Upper lobe of left lung (tissue), 6 donors: ENCODE results near the gene KRTAP10-2. TPM values are rescaled to one million over a fixed set of nuclear protein-coding genes. Genes with fewer than 3 reads are reported as not detected.
A peak's percentile ranks its signal among the peaks of the same experiment; 100 is the strongest.

ENCODE experiments used
- ATAC-seq, 2 donors: fragments of 200-7000 bp; cut with Tn5 transposase; one replicate each; pipeline ENCODE4 v1.9.1; 2022; ENCODE audit warnings: mild to moderate bottlenecking in 2 of 2, moderate library complexity in 2 of 2; ENCODE audit not compliant: low FRiP score in 2 of 2
- DNase-seq, 2 donors: peaks; one replicate each; pipeline ENCODE4 v3.0.0-alpha.2; 2019 to 2020
- H3K27ac ChIP-seq, 4 donors: fragments of 200-600 bp; sonication (generic); one replicate each; pipeline ENCODE4 v1.5.1; 2016 to 2019
- H3K27me3 ChIP-seq, 4 donors: fragments of 200-600 bp; sonication (generic); one replicate each; pipeline ENCODE4 v1.5.1; 2017 to 2019
- H3K36me3 ChIP-seq, 4 donors: fragments of 200-600 bp; sonication (generic); one replicate each; pipeline ENCODE4 v1.5.1; 2016 to 2019
- H3K4me1 ChIP-seq, 4 donors: fragments of 200-600 bp; sonication (generic); one replicate each; pipeline ENCODE4 v1.5.1; 2018 to 2019
- H3K4me3 ChIP-seq, 4 donors: fragments of 200-600 bp; sonication (generic); one replicate each; pipeline ENCODE4 v1.5.1; 2017 to 2019; ENCODE audit warnings: mild to moderate bottlenecking in 2 of 4, moderate library complexity in 1 of 4
- H3K9me3 ChIP-seq, 4 donors: fragments of 200-600 bp; sonication (generic); one replicate each; pipeline ENCODE4 v1.5.1; 2018 to 2019
- EP300 ChIP-seq, 4 donors: sonication (generic); formaldehyde crosslinking; IDR thresholded peaks; one replicate each; pipeline ENCODE4 v1.5.1; 2017; ENCODE audit warnings: antibody characterized with exemption in 4 of 4, control low read depth in 2 of 4
- POLR2A ChIP-seq, 4 donors: fragments of 450-650 bp; IDR thresholded peaks; one replicate each; pipeline ENCODE4 v1.5.1; 2016 to 2017; ENCODE audit warnings: antibody characterized with exemption in 4 of 4, mild to moderate bottlenecking in 2 of 4
- POLR2AphosphoS5 ChIP-seq, 2 donors: sonication (generic); formaldehyde crosslinking; IDR thresholded peaks; one replicate each; pipeline ENCODE4 v1.5.1; 2017; ENCODE audit warnings: antibody characterized with exemption in 2 of 2
- WGBS, 2 donors: methylation state at CpG; one replicate each; pipeline ENCODE4 v1.1.5; 2017 to 2018; 5-methylcytosine and 5-hydroxymethylcytosine counted together
- total RNA-seq, 6 donors: library from RNA; depleted of rRNA in 4 of 6; stranded (reverse); fragments of >200 nt in 4 of 6; gene quantifications; one replicate each; pipeline versions ENCODE4 v1.1.0 to v1.2.1, GENCODE V29; 2016 to 2021
- TF ChIP-seq, protein P1 (sequence below), 6 experiments: fragments of 450-650 bp in 4 of 6; fragments of 200-600 bp in 2 of 6; sonication (generic) in 2 of 6; IDR thresholded peaks; one replicate each; pipeline ENCODE4 v1.5.1; 2016 to 2019; ENCODE audit warnings: antibody characterized with exemption in 6 of 6
- donor health status: DM: no; HTN: no; CAD: no; lungs with moderate emphysema.
- donor health status: DM: no; HTN: yes; CAD: no; lungs with severe emphysema.

Gene KRTAP10-2
- total RNA-seq, 6 donors from 2014 or later: not detected

DNA sequence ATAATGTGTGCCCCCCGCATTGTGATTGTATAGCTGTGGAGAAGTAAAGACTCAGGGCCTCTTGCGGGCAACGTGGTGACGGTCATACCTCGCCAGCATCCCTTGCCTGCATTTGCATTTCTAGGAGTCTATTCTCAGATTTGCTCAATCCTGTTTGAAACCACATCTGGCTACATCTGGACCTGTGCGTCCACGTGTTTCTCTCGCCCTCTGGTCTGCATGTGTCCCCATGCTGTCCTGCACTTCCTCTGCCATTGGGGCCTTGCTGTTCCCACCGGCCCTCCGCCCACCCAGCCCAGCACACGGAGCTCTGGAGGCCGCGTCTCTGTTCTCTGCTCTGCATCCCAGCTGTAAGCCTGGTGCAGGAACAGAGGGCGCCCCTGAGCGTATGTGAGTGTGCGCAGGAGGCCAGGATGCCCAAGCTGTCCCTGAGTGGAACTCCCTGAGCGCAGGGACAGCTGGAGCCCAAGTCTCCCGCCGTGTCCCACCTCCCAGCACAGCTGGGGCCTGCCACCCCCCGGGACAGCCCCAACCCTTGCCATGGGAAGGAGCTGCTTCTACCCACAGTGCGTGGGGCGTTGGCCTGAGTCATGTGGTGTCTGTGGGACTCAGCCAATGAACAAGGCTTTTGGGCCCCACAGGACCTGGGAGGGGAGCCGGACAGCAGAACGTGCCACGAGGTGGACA is 1.6 kb downstream of the KRTAP10-2 start:
- H3K27me3 ChIP-seq: no peaks in the 10 kb centered on the region

DNA sequence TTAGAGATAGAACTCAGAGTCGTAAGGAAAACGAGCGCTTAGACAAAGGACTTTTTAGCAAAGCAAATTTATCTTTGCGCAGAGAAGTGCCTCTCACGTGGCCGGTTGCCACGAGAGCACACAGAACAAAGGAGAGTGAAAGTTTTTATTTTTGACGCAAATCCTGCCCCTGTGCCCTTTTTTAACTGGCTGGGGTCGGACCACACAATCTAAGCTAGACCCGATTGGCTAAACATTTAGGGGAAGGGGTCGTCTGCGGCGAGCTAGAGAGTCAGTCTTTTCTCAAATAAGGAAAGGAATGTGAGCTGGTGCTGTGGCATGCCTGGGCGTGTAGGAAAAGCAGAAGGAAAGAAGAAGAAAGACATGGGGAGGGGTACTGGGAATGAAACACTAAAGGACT is 2.4 kb downstream of the KRTAP10-2 start:
- TF ChIP-seq POLR2A (IDR thresholded peaks at IDR 0.05): no peak
- no peak for TF ChIP-seq POLR2AphosphoS5 (IDR thresholded peaks at IDR 0.05)
- TF ChIP-seq, protein P1, sequence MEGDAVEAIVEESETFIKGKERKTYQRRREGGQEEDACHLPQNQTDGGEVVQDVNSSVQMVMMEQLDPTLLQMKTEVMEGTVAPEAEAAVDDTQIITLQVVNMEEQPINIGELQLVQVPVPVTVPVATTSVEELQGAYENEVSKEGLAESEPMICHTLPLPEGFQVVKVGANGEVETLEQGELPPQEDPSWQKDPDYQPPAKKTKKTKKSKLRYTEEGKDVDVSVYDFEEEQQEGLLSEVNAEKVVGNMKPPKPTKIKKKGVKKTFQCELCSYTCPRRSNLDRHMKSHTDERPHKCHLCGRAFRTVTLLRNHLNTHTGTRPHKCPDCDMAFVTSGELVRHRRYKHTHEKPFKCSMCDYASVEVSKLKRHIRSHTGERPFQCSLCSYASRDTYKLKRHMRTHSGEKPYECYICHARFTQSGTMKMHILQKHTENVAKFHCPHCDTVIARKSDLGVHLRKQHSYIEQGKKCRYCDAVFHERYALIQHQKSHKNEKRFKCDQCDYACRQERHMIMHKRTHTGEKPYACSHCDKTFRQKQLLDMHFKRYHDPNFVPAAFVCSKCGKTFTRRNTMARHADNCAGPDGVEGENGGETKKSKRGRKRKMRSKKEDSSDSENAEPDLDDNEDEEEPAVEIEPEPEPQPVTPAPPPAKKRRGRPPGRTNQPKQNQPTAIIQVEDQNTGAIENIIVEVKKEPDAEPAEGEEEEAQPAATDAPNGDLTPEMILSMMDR (IDR thresholded peaks at IDR 0.05): no peak
- no peak for TF ChIP-seq EP300 (IDR thresholded peaks at IDR 0.05)
- Histone ChIP-seq H3K27me3 (no peaks in the 10 kb centered on the region), H3K9me3 (peaks cover 0 to 8% (median 4%) of the 10 kb centered on the region in 4 donors), H3K27ac (no peak overlapping the region), H3K36me3 (no peaks in the 10 kb centered on the region), H3K4me1 (peaks cover 0 to 5% (median 2%) of the 10 kb centered on the region in 4 donors), H3K4me3 (no peak overlapping the region)
- no peak for ATAC-seq
- no peak for DNase-seq
- WGBS, 2 donors: 26 to 35% methylated on average over 14 of the region's 14 CpGs

More for the DNA sequence above, 1.6 kb downstream of the KRTAP10-2 start:
- Histone ChIP-seq H3K36me3 (no peaks in the 10 kb centered on the region), H3K27ac (no peak overlapping the region), H3K4me1 (peaks cover 0 to 5% (median 2%) of the 10 kb centered on the region in 4 donors), H3K4me3 (no peak overlapping the region), H3K9me3 (peaks cover 0 to 8% (median 4%) of the 10 kb centered on the region in 4 donors)
- TF ChIP-seq POLR2AphosphoS5 (IDR thresholded peaks at IDR 0.05): no peak
- TF ChIP-seq EP300 (IDR thresholded peaks at IDR 0.05): no peak
- TF ChIP-seq POLR2A (IDR thresholded peaks at IDR 0.05): no peak
- TF ChIP-seq, protein P1 (IDR thresholded peaks at IDR 0.05): no peak
- peak; percentile 24 to 60 for ATAC-seq
- WGBS, 2 donors: 83 to 87% methylated on average over 16 to 24 of the region's 25 CpGs
- peak in 1 of 2 donors; percentile 56 for DNase-seq

DNA sequence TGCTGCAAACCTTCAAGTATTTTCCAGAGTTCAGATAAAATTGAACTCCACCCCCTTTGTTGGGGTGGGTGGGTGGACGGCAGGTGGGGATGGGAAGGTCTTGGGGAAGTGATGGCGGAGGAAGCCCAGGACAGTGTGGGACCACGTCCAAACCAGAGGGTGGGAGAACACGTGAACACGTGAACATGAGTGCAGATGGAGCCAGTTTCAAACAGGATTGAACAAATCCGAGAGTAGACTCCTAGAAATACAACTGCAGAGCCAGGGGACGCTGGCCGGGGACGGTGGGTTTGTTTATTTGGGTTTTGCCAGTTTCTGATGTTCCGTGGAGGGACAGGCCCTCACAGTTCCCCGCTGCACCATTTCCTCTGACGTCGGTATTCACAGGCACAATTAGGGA is 2.9 kb downstream of the KRTAP10-2 start:
- TF ChIP-seq POLR2A (IDR thresholded peaks at IDR 0.05): no peak
- TF ChIP-seq POLR2AphosphoS5 (IDR thresholded peaks at IDR 0.05): no peak
- TF ChIP-seq, protein P1 (IDR thresholded peaks at IDR 0.05): no peak
- TF ChIP-seq EP300 (IDR thresholded peaks at IDR 0.05): no peak
- no peaks in the 10 kb centered on the region for H3K36me3 ChIP-seq
- H3K4me1 ChIP-seq: peaks cover 0 to 5% (median 2%) of the 10 kb centered on the region in 4 donors
- no peaks in the 10 kb centered on the region for H3K27me3 ChIP-seq
- peaks cover 0 to 9% (median 6%) of the 10 kb centered on the region in 4 donors for H3K9me3 ChIP-seq
- DNase-seq (no peak), ATAC-seq (no peak)
- H3K4me3 ChIP-seq: no peak overlapping the region
- 36 to 46% methylated on average over 13 of the region's 13 CpGs for WGBS, 2 donors
- H3K27ac ChIP-seq: no peak overlapping the region

DNA sequence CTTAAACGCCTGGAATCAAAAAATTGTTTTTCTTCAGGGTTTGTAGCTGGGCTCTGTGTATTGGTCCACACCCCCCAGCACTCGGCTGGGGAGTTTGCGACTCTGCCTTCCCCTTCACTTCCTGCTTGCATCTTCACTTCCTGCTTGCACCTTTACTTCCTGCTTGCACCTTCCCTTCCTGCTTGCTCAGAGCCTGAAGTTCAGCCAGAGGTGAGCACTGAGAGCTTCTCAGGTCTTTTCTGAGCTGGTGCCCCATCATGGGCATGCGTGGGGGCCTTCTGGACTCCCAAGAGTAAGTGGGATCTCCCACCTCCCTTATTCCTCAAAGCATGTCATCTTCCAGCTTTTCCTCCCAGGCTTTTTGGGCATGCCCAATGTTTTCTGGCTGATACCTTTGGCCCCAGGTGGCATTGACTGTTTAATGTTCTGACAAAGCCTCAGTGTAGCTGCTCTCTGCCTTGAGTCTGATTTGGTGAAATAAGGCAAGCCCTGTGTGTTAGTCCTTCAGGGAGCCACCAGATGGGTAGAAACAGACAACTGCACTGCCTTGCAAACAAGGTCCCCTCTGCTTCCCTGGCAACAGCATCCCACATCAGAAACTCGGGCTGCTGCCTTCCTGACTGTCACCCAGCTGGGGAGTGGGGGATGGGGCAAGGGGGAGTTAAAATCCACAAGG is 3.5 kb downstream of the KRTAP10-2 start:
- DNase-seq: no peak
- H3K27me3 ChIP-seq: no peaks in the 10 kb centered on the region

More for the DNA sequence above, 3.5 kb downstream of the KRTAP10-2 start:
- ATAC-seq: no peak
- 43 to 59% methylated on average over 4 to 5 of the region's 5 CpGs for WGBS, 2 donors
- H3K27ac ChIP-seq: no peak overlapping the region
- H3K36me3 ChIP-seq: no peaks in the 10 kb centered on the region
- H3K4me3 ChIP-seq: no peak overlapping the region
- peaks cover 0 to 5% (median 2%) of the 10 kb centered on the region in 4 donors for H3K4me1 ChIP-seq
- peaks cover under 1 to 9% (median 6%) of the 10 kb centered on the region in 4 donors for H3K9me3 ChIP-seq
- TF ChIP-seq POLR2AphosphoS5 (IDR thresholded peaks at IDR 0.05) (no peak), EP300 (IDR thresholded peaks at IDR 0.05) (no peak), POLR2A (IDR thresholded peaks at IDR 0.05) (no peak)
- TF ChIP-seq, protein P1 (IDR thresholded peaks at IDR 0.05): no peak
